Activated T-cell treated with anti-CD3 and anti-CD28 coated beads, Interleukin-2, amount 50 U/mL, for 72 hours (primary cell): ENCODE measurements around the gene ALS2CL. TPM values are rescaled to one million over a fixed set of nuclear protein-coding genes. Genes with fewer than 3 reads are reported as not detected.

Source experiments
- ATAC-seq, 2 donors: fragments of 150-1000 bp; cut with Tn5 transposase; replicated peaks in 1 of 2; 2 replicates each; pipeline ENCODE4 v1.10.0; 2021; ENCODE audit warnings: moderate library complexity in 2 of 2, mild to moderate bottlenecking in 1 of 2
- DNase-seq, 2 donors: peaks; one replicate each; pipeline ENCODE4 v3.0.0; 2021 to 2022; ENCODE audit warnings: mixed read lengths in 1 of 2
- H3K27ac Mint-ChIP-seq: one replicate; pipeline ENCODE4 v1.8.0; 2022; ENCODE audit warnings: mild to moderate bottlenecking, moderate library complexity, mixed read lengths
- H3K27me3 Mint-ChIP-seq: one replicate; pipeline ENCODE4 v1.8.0; 2022; ENCODE audit warnings: low read depth, mixed read lengths
- H3K36me3 Mint-ChIP-seq, 2 donors: one replicate each; pipeline ENCODE4 v1.8.0; 2022; ENCODE audit warnings: mixed read lengths in 2 of 2, mild to moderate bottlenecking in 1 of 2; ENCODE audit not compliant: insufficient read depth in 2 of 2
- H3K4me1 Mint-ChIP-seq: one replicate; pipeline ENCODE4 v1.8.0; 2022; ENCODE audit warnings: low read depth, mixed read lengths
- H3K4me3 Mint-ChIP-seq, 2 donors: one replicate each; pipeline ENCODE4 v1.8.0; 2022; ENCODE audit warnings: mild to moderate bottlenecking in 2 of 2, mixed read lengths in 2 of 2, moderate library complexity in 2 of 2
- H3K9me3 Mint-ChIP-seq, 2 donors: one replicate each; pipeline ENCODE4 v1.8.0; 2022; ENCODE audit warnings: mixed read lengths in 2 of 2
- total RNA-seq, 2 donors: library from RNA; stranded (reverse); gene quantifications; one replicate each; pipeline ENCODE4 v1.2.3, GENCODE V29; 2022

The ALS2CL gene
- total RNA-seq, 2 donors from 2014 or later, result 1.9 to 3.1 TPM

DNA sequence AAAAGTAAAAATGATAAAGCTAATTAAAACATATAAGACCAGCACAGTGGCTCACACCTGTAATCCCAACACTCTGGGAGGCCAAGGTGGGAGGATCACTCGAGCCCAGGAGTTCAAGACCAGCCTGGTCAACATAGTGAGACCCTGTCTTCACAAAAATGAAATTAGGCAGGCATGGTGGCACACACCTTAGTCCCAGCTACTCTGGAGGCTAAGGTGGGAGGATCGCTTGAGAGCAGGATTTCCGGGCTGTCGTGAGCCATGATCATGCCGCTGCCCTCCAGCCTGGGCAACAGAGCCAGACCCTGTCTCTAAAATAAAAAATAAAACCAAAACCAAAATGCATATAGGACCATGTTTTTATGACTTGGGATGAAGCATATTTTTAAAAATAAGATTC is 29.0 kb upstream of the ALS2CL start:
- peaks cover 15% of the 10 kb centered on the region for H3K27me3 Mint-ChIP-seq
- no peaks in the 10 kb centered on the region for H3K36me3 Mint-ChIP-seq
- no peak for ATAC-seq
- no peak for DNase-seq
- H3K4me3 Mint-ChIP-seq, result no peak overlapping the region
- H3K9me3 Mint-ChIP-seq, result no peaks in the 10 kb centered on the region
- H3K4me1 Mint-ChIP-seq, result no peaks in the 10 kb centered on the region
- H3K27ac Mint-ChIP-seq, result no peak overlapping the region

GRCh38 chr3:46721009-46721408 is 27.5 kb upstream of the ALS2CL start:
- Mint-ChIP-seq H3K4me3 (no peak overlapping the region), H3K4me1 (no peaks in the 10 kb centered on the region), H3K27me3 (peaks cover 15% of the 10 kb centered on the region), H3K9me3 (no peaks in the 10 kb centered on the region), H3K36me3 (no peaks in the 10 kb centered on the region), H3K27ac (no peak overlapping the region)
- ATAC-seq (no peak), DNase-seq (no peak)

- no peak overlapping the region for H3K4me3 Mint-ChIP-seq
Measured at GRCh38 chr3:46719735-46720271, 26.3 kb upstream of the ALS2CL start.

GRCh38 chr3:46719044-46719565 is 25.6 kb upstream of the ALS2CL start:
- ATAC-seq (no peak), DNase-seq (no peak)
- Mint-ChIP-seq H3K36me3 (no peaks in the 10 kb centered on the region), H3K9me3 (no peaks in the 10 kb centered on the region), H3K4me3 (no peak overlapping the region), H3K27me3 (peaks cover 15% of the 10 kb centered on the region), H3K4me1 (no peaks in the 10 kb centered on the region), H3K27ac (no peak overlapping the region)

More at GRCh38 chr3:46719735-46720271, 26.3 kb upstream of the ALS2CL start:
- Mint-ChIP-seq H3K9me3 (no peaks in the 10 kb centered on the region), H3K27ac (no peak overlapping the region), H3K27me3 (peaks cover 15% of the 10 kb centered on the region), H3K36me3 (no peaks in the 10 kb centered on the region), H3K4me1 (no peaks in the 10 kb centered on the region)
- DNase-seq (no peak), ATAC-seq (no peak)

GRCh38 chr3:46717447-46718231 is 24.2 kb upstream of the ALS2CL start, which contains the start of gene PRSS50:
TSS of gene PRSS50 (minus strand) at chr3:46717869. CDS start at chr3:46717824, 45 bp downstream.
- Mint-ChIP-seq H3K27ac (no peak within 1 kb of the TSS), H3K36me3 (no peaks in the 10 kb centered on the region), H3K9me3 (no peaks in the 10 kb centered on the region), H3K4me1 (no peaks in the 10 kb centered on the region), H3K27me3 (peaks cover 15% of the 10 kb centered on the region), H3K4me3 (no peak within 1 kb of the TSS)
- ATAC-seq (peak; percentile 12 to 49), DNase-seq (peak; percentile 32 to 39)

- H3K4me3 Mint-ChIP-seq, result no peak overlapping the region
- no peak for ATAC-seq
- peaks cover 15% of the 10 kb centered on the region for H3K27me3 Mint-ChIP-seq
- H3K9me3 Mint-ChIP-seq, result no peaks in the 10 kb centered on the region
- H3K4me1 Mint-ChIP-seq, result no peaks in the 10 kb centered on the region
- peak overlapping the region; percentile 5 for H3K27ac Mint-ChIP-seq
- no peak for DNase-seq
- no peaks in the 10 kb centered on the region for H3K36me3 Mint-ChIP-seq
Measured at GRCh38 chr3:46716461-46717441, 23.3 kb upstream of the ALS2CL start.

DNA sequence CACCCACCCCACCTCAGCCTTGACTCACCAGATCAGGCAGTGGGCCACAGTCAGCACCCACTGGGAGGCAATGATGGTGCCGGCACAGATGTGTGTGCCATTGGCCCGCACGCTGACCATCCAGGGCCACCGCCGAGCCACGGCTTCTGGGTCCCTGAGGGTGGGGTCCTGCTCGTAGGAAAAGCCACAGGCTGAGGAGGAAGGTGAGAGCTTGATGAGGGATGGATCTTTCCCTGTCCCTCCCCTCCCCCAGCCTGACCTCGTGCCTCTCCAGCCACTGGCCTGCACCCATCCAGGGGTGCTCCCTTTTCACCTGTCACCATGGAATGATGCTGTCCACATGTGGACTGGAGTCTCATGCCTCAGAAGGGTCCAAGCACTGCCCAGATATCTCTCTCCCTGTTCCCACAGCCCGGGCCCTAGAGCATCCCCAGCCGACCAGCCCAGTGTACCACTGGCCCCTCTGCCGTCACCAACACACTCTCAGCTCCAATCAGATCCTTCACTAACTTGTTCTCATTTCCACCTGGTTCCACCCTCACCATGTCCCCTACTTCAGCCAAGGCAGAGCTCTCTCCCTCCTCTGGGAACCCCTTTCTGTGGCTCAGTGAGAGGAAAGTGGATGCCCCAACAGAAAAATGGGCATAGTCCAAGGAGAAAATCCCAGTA is 22.2 kb upstream of the ALS2CL start:
- no peak for DNase-seq

DNA sequence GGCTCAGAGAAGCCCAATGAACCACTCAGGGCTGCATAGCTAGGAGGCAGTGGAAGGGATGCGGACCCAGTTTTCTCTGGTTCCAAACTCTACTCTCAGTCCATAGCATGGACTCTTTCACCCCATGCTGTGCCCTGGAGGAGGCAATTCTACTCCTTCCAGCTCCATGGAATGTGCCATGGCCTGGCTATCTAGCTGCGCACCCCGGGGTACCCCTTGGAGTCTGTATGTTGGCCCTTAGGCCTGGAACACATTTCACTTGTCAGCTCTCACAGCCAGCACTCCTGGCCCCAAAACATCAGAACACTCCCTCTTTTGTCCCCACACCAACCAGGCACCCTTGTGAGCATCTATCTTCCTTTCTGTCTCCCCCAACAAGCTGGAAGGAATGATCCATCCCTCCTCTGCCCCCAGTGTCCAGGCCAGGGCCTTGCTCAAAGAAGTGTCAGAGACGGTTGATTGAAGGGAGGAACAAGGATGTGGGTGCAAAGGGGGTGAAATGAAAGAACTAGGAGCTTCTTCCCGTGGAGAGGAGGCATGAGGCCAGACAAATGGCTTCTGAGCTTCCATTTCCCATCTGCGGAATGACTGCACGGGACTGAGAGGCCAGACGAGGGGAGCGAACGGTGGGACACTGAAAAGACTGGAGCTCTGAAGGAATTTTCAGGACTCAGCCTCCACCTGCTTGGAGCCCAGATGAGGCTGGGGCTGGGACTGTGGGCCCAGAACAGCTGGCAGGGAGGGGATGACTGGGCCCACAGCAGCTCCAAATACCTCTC is 21.4 kb upstream of the ALS2CL start:
- Mint-ChIP-seq H3K27ac (no peak overlapping the region), H3K27me3 (peaks cover 11% of the 10 kb centered on the region), H3K4me1 (no peaks in the 10 kb centered on the region), H3K9me3 (no peaks in the 10 kb centered on the region), H3K36me3 (no peaks in the 10 kb centered on the region), H3K4me3 (no peak overlapping the region)
- ATAC-seq, result peak in 1 of 2 donors; percentile 16
- no peak for DNase-seq

More for the DNA sequence above, 22.2 kb upstream of the ALS2CL start:
- Mint-ChIP-seq H3K4me1 (no peaks in the 10 kb centered on the region), H3K4me3 (no peak overlapping the region), H3K27me3 (peaks cover 15% of the 10 kb centered on the region), H3K27ac (no peak overlapping the region), H3K9me3 (no peaks in the 10 kb centered on the region), H3K36me3 (no peaks in the 10 kb centered on the region)
- ATAC-seq, result no peak

DNA sequence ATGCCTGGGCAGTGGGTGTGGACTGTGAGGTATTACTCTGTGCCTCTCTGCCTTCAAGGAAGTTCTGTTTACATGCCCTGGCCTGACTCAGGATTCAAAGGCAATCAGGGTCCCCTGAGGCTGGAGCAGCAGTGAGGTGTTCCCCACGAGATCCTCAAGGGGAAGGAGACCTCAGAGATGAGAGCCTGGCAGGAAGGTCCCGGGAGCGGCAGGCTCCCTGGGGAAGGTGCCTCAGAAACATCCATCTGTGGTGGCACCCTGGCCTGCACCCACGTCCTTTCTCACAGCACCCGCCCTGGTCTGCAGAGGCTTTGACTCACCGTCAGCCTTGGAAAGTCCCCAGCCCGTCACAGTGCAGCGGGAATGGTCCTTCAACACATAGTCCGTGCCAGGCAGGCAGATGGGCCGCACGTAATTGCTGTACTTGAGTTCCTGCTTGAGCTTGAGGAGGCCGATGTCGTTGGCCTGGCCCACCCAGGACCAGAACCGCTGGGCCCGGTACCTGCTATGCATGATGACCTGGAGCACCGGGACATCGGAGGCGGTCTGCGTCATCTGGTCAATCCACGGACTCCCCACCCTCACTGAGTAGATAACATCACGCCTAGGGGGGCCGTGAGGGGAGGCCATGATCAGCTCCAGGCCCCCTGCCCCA is 20.5 kb upstream of the ALS2CL start:
- Mint-ChIP-seq H3K27me3 (peaks cover 3% of the 10 kb centered on the region), H3K36me3 (no peaks in the 10 kb centered on the region), H3K4me3 (no peak overlapping the region), H3K4me1 (no peaks in the 10 kb centered on the region), H3K9me3 (no peaks in the 10 kb centered on the region), H3K27ac (no peak overlapping the region)
- ATAC-seq (peak; percentile 52 to 96), DNase-seq (peak in 1 of 2 donors; percentile 72)

DNA sequence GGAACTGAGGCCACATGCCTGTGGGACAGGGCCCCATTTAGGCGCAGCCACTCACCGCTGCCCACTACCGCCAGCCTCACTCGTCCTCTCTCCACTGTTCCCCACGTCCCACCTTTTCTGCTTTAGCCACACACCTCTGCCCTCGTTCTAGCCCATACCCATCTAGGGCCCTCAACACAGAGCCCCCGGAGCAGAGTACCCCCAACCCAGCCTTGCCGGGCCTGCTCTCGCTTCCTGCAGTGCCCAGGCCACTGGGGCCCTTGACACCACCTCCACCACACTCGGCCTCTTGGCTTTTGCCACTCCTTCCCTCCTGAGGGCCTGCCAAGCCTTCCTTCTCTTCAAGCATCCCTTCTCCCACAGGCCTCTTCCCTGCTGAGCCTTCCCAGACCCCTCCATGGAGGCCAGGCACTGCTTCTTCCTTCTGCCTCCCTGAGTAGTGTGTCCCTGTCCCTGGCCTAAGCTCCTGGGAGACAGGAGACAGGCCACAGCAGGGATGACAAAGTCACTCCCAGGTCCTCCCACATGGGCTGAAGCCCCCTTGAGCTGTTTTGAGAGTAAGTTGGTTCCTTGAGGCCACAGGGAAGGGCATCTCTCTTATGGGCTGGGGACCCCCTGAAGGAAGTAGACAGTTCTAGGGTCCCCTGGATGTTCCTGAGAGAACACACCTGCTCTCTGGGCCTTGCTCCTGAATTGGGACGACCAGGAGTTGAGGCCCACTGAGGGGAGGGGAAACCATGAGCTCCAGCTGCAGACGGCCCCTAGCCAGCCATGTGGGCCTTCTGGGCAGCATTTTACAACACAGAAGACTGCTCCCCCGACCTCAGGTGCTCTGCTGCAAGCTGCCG is 19.8 kb upstream of the ALS2CL start:
- no peaks in the 10 kb centered on the region for H3K36me3 Mint-ChIP-seq

More for the DNA sequence above, 19.8 kb upstream of the ALS2CL start:
- H3K4me3 Mint-ChIP-seq, result no peak overlapping the region
- H3K4me1 Mint-ChIP-seq, result no peaks in the 10 kb centered on the region
- no peaks in the 10 kb centered on the region for H3K27me3 Mint-ChIP-seq
- no peak for ATAC-seq
- H3K9me3 Mint-ChIP-seq, result no peaks in the 10 kb centered on the region
- no peak for DNase-seq
- H3K27ac Mint-ChIP-seq, result no peak overlapping the region
